Measurements from ENCODE around the gene TMSB4Y. TPM values are rescaled to one million over a fixed set of nuclear protein-coding genes. Genes with fewer than 3 reads are reported as not detected.

Gene TMSB4Y
- total and polyA plus RNA-seq, 10 of the 15 experiments (the other 5 are each of a cell fraction or from before 2014, with no cell fraction given): not detected

DNA sequence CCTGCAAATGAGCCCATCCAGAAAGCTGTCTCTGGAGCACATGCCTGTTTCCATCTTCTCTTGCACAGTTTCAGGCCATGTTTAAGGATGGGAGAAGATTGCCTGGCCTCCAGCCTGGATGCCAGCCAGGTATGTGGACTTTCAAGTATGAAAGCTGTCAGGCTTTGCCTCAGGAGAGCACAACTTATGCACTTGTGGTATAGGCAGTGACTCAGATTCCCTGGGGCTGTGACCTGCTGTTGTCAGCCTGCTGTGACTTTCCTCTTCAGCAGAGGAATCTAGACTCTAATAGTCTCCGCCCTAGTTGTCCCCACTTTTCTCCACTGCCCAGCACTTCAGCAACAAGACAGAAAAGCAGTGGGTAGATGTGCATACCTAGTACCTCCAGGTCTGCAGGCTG lies 51.0 kb downstream of the TMSB4Y start (continued):
- TF ChIP-seq, protein P1, sequence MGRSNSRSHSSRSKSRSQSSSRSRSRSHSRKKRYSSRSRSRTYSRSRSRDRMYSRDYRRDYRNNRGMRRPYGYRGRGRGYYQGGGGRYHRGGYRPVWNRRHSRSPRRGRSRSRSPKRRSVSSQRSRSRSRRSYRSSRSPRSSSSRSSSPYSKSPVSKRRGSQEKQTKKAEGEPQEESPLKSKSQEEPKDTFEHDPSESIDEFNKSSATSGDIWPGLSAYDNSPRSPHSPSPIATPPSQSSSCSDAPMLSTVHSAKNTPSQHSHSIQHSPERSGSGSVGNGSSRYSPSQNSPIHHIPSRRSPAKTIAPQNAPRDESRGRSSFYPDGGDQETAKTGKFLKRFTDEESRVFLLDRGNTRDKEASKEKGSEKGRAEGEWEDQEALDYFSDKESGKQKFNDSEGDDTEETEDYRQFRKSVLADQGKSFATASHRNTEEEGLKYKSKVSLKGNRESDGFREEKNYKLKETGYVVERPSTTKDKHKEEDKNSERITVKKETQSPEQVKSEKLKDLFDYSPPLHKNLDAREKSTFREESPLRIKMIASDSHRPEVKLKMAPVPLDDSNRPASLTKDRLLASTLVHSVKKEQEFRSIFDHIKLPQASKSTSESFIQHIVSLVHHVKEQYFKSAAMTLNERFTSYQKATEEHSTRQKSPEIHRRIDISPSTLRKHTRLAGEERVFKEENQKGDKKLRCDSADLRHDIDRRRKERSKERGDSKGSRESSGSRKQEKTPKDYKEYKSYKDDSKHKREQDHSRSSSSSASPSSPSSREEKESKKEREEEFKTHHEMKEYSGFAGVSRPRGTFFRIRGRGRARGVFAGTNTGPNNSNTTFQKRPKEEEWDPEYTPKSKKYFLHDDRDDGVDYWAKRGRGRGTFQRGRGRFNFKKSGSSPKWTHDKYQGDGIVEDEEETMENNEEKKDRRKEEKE (IDR thresholded peaks at IDR 0.05): no peak

Other genes with a start within 250 kb of the TMSB4Y start
- gene UTY, start 223.9 kb upstream of the TMSB4Y start, total RNA-seq (2014; rRNA removed): not detected in 2 replicates
- not detected in 2 replicates for gene UTY, start 223.9 kb upstream of the TMSB4Y start, total RNA-seq (2014; rRNA removed; fragmentation: Illumina TruSeq; extraction: Trizol)
- 0.11 and 0.13 TPM in 2 replicates for gene UTY, start 223.9 kb upstream of the TMSB4Y start, total RNA-seq (2021)
- gene UTY, start 223.9 kb upstream of the TMSB4Y start, polyA plus RNA-seq (2011; rRNA removed): not detected in 2 replicates
- gene UTY, start 223.9 kb upstream of the TMSB4Y start, polyA plus RNA-seq (2014; fragmentation: Illumina TruSeq; extraction: Trizol): not detected in 2 replicates
- gene UTY, start 223.9 kb upstream of the TMSB4Y start, polyA plus RNA-seq (2014; fragmentation: Nextera tagmentation; extraction: Ambion mirVana): not detected
- not detected in 2 replicates for gene UTY, start 223.9 kb upstream of the TMSB4Y start, polyA plus RNA-seq (2014; rRNA removed)
- not detected for gene UTY, start 223.9 kb upstream of the TMSB4Y start, polyA plus RNA-seq (2016; fragmentation: Nextera tagmentation; extraction: Ambion mirVana)

Measured in GM12878 (cell line).